Mesodermal cell (in vitro differentiated cells): ENCODE results near the gene TBC1D16.

ENCODE experiments used
- H3K27ac ChIP-seq: 2 replicates; pipeline ENCODE4 v1.7.0; 2013; ENCODE audit warnings: mild to moderate bottlenecking, low read depth, low read length, moderate library complexity; ENCODE audit not compliant: severe bottlenecking
- H3K36me3 ChIP-seq: 2 replicates; pipeline ENCODE4 v1.7.1; 2013; ENCODE audit warnings: mild to moderate bottlenecking, low read length, moderate library complexity; ENCODE audit not compliant: control insufficient read depth, insufficient read depth
- H3K4me1 ChIP-seq: one replicate; pipeline ENCODE4 v1.7.1; 2013; ENCODE audit warnings: mild to moderate bottlenecking, low read length; ENCODE audit not compliant: insufficient read depth, control insufficient read depth, poor library complexity, severe bottlenecking
- H3K4me3 ChIP-seq: 2 replicates; pipeline ENCODE4 v1.7.0; 2013; ENCODE audit warnings: low read length, control low read depth, mild to moderate bottlenecking; ENCODE audit not compliant: insufficient read depth, poor library complexity, severe bottlenecking; ENCODE audit errors: extremely low read depth
- H3K9me3 ChIP-seq: 2 replicates; pipeline ENCODE4 v1.7.1; 2013; ENCODE audit warnings: mild to moderate bottlenecking, low read length, moderate library complexity; ENCODE audit not compliant: control insufficient read depth
- WGBS, 2 experiments: methylation state at CpG; one replicate each; pipeline ENCODE4 v1.1.5; 2013; ENCODE audit warnings: missing lambda C conversion rate in 2 of 2; ENCODE audit not compliant: insufficient coverage in 2 of 2; 5-methylcytosine and 5-hydroxymethylcytosine counted together

The TBC1D16 gene

DNA sequence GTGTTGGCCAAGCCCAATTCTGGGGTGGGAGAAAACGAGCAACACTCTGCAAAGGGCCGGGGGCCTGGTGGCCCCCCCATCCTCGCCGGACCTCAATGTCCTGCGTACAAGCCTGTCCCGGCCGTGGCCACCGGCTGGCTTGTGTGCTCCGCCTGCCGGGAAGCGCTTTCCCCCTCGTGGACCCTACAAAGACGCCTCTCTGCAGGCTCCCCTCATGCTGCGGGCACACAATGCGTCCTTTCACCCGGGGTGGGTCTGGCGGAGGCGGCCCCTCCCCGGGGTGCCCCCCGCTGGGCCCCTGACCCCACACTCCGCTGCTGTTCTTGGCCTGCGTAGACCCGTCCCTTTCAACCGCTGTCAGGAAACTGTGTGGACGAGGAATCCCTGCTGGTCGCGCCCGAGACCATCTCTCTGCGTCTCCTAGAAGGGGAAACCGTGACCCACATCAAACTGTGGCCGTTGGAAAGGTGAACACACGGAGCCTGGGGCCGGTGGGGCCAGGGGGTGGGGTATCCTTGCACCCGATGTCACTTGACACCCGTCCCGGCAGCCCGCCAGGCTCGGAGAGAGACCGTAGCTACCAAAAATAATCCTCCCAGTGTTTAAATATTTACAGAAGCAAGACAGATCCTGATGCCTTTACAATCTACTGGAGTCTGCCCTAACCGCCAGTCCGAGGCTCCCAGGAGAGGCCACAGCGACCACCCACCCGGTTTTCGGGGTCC, 43.6 kb downstream of the TBC1D16 start:
- H3K27ac ChIP-seq = peak overlapping the region; percentile 59
- H3K4me3 ChIP-seq = peak overlapping the region; percentile 16
- peaks cover 32% of the 10 kb centered on the region for H3K4me1 ChIP-seq
- WGBS, 2 experiments = 27 to 30% methylated on average over 43 to 44 of the region's 44 CpGs
- H3K9me3 ChIP-seq = no peaks in the 10 kb centered on the region
- H3K36me3 ChIP-seq = peaks cover 4% of the 10 kb centered on the region

DNA sequence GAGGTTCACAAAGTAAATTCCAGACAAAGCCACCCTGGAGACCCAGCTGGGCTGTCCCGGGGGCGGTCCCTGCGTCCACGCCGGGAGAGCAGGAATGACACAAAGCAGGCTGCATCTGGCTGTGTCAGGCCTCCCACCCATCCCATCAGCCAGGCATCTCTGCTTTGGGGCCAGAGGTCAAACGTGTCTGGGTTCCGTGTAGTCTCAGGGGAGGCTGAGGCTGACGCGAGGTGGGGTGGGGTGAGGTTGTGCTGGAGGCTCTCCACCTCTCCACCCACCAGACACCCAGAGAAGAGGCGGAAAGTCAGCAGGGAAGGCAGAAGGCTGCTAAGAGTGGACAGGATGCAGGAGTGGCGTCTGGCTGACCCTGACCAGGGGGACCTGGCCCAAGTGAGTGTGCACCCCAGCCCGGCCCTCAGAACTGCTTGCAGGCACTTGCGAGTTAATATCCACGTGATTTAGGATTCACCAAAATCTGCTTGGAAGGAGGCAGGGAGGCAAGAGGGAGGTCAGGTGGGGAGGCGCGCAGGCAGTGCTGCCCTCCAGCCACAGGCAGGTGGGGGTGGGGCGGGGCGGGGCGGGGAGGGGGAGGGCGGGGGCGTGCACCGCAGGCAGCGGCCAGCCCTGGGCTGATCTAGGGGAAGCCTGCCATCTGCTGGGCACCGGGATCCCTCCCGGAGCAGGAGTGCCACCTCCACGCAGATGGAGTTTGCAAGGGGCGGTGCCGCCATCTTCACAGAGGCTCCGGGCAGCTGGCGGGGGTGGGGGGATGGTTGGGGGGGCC, 44.3 kb downstream of the TBC1D16 start:
- peak overlapping the region; percentile 16 for H3K4me3 ChIP-seq
- H3K4me1 ChIP-seq = peaks cover 32% of the 10 kb centered on the region
- peak overlapping the region; percentile 41 for H3K27ac ChIP-seq
- peaks cover 4% of the 10 kb centered on the region for H3K36me3 ChIP-seq
- WGBS, 2 experiments = 49 to 79% methylated on average over 7 to 12 of the region's 30 CpGs
- H3K9me3 ChIP-seq = no peaks in the 10 kb centered on the region

DNA sequence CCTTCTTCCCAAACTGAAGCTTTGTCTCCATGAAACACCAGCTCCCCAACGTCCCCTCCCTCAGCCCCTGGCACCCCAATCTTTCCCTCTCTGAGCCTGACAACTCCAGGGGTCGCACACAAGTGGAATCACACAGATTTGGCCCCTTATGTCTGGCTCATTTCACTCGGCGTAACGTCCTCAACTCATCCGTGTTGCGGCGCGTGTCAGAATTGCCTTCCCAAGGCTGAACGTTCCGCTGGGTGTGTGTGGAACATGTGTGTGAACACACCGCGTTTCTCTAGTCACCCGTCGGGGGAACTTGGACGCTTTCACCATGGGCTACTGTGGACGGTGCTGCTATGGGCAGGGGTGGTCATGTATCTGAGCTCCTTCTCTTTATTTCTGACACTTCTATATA, 45.0 kb downstream of the TBC1D16 start:
- peak overlapping the region; percentile 41 for H3K27ac ChIP-seq
- H3K4me3 ChIP-seq = no peak overlapping the region
- WGBS, 2 experiments = 97% methylated on average over 15 to 16 of the region's 17 CpGs
- H3K4me1 ChIP-seq = peaks cover 32% of the 10 kb centered on the region
- peaks cover 5% of the 10 kb centered on the region for H3K36me3 ChIP-seq
- H3K9me3 ChIP-seq = no peaks in the 10 kb centered on the region

DNA sequence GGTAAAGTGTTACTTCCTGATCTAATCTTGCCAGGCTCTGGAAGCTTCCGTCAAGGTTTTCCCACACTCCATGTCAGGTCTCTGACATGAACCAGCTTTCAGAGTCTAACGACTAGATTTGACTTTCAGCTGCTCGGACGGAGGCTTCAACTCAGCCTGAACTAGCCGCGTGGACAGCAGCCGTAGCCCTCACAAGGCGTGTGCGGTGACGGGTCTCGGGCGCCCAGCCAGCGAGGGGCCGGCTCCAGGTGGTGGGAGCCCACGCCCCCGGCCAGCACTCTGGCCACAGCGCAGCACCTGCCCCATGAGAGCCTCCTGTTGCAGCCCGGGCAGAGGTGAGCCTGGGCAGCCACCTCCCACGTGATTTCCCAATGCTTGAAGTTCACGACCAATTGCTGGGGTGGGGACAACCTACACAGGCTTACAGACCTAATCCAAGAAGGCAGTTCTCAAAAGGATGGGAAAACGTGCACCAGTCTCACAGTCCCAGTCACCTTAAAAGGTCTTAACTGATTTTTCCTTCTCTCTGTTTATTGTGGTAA, 45.5 kb downstream of the TBC1D16 start:
- 92 to 94% methylated on average over 19 to 20 of the region's 21 CpGs for WGBS, 2 experiments
- Histone ChIP-seq H3K9me3 (no peaks in the 10 kb centered on the region), H3K4me3 (no peak overlapping the region), H3K27ac (no peak overlapping the region), H3K36me3 (peaks cover 4% of the 10 kb centered on the region), H3K4me1 (peaks cover 32% of the 10 kb centered on the region)

DNA sequence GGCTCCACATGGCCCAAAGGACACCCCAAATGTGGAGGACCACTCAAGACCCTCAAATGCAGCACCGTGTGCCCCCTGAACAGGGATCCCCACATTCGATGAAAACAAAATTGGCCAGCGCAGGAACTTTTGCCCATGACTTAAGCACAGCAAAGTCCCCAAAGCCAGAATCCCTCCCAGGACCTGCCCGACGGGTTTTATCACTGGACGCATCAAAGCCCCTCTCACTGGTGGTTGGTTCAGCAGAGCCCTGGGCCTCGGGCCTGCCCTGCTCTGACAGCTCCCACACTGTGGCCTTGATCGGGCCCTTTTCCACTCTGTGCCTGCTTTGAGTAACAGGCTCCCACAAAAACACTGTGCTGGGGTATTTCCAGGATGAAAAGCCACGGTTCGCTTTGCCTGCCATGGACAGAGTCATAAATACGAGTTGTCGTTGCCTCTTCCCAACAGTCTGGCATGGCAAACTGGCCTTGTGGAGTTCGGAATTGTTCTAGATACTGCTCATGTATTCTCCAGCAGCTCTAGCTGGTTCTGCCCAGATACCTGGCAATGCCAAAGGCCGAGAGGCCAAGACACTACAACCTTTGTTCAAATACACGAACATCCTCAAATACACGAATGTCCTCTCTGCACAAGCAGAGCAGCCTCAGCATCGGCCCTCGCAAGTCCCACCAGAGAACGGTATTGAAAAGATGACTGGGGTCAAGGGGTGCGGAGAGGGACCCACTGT, 46.4 kb downstream of the TBC1D16 start:
- Histone ChIP-seq H3K9me3 (no peaks in the 10 kb centered on the region), H3K27ac (no peak overlapping the region), H3K4me1 (peaks cover 31% of the 10 kb centered on the region), H3K4me3 (no peak overlapping the region), H3K36me3 (peaks cover 4% of the 10 kb centered on the region)
- 91 to 92% methylated on average over 18 to 19 of the region's 20 CpGs for WGBS, 2 experiments

DNA sequence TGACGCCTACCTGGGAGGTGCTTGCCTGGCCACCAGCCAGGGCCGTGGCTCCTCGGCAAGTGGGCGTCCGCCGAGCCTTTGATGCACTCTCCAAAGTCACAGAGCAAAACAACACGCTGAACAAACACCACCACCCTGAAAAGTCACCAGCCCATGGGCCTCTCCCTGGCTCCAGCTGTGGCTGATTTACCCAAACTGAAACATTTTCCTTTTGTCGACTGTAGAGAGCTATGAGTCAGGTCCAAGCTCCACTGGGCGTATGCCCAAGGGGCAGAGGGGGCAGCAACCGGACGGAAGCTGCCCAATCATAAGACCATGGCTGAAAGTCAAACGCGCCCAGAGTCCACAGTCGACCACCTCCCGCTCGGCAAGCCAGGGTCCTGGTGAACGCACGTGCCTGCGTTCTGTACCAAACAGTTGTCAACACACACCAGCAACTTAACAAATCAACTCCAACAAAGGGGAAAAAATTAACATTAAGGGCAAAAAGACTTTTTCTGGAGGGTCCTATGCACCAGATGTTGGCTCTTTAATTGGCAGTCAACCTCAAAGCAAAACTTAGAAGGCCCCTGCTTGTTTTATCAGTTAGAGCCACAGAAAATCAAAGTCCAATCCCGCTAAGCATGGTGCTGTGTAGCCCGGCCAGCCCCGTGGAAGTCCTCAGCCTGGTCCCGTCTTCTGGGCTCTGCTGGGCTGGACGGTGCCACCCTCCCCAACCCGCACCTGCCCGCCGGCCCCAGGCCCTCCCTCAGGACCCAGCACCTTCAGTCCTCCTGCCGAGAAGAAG, 47.3 kb downstream of the TBC1D16 start:
- Histone ChIP-seq H3K9me3 (no peaks in the 10 kb centered on the region), H3K36me3 (peaks cover 4% of the 10 kb centered on the region), H3K4me1 (peaks cover 23% of the 10 kb centered on the region), H3K27ac (no peak overlapping the region), H3K4me3 (no peak overlapping the region)
- WGBS, 2 experiments = 85 to 89% methylated on average over 22 to 24 of the region's 28 CpGs

DNA sequence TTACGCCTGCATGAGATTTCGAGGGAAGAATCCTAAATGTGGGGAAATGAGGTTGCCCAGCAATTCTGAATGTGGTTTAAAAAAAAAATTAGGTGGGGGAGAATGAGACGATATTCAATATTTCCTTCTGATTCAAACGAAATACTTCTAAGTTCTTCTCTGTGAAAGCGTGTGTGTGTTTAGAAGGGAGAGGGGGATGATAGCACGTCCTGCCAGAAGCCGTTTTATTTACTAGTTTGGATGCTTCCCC, 47.8 kb downstream of the TBC1D16 start:
- WGBS, 2 experiments = 79 to 84% methylated on average over 3 to 4 of the region's 7 CpGs
- H3K4me1 ChIP-seq = peaks cover 18% of the 10 kb centered on the region
- H3K4me3 ChIP-seq = no peak overlapping the region
- H3K9me3 ChIP-seq = no peaks in the 10 kb centered on the region
- no peak overlapping the region for H3K27ac ChIP-seq
- H3K36me3 ChIP-seq = peaks cover 4% of the 10 kb centered on the region

DNA sequence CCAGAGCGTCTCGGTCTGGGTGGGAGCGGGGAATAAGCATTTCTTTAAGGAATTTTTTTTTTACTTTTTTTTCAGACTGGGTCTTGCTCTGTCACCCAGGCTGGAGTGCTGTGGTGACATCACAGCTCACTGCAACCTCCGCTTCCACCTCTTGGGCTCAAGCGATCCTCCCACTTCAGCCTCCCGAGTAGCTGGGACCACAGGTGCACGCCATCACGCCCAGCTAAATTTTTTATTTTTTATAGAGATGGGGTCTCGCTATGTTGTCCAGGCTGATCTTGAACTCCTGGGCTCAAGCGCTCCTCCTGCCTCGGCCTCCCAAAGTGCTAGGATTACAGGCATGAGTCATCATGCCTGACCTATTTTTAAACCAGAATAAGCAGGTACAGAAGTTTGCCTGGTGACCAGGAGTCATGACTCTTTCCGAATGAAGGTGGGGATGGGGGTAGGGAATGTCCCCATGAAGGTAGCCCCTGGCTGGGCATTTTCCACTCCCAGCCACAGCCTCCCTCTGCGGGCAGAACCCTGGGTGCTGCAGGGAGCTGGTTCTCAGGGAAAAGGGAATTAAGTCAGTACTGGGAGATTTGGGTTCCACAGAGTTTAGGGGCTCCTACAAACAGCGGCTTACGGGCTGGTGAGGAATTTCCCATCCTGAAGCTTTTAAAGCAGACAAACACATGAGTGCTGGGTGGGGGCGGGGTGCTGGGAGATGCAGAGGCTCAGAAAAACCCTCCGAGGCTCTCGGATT, 48.3 kb downstream of the TBC1D16 start:
- Histone ChIP-seq H3K9me3 (no peaks in the 10 kb centered on the region), H3K27ac (no peak overlapping the region), H3K4me1 (peaks cover 17% of the 10 kb centered on the region), H3K36me3 (peaks cover 4% of the 10 kb centered on the region), H3K4me3 (no peak overlapping the region)
- WGBS, 2 experiments = 93 to 94% methylated on average over 14 to 17 of the region's 18 CpGs

DNA sequence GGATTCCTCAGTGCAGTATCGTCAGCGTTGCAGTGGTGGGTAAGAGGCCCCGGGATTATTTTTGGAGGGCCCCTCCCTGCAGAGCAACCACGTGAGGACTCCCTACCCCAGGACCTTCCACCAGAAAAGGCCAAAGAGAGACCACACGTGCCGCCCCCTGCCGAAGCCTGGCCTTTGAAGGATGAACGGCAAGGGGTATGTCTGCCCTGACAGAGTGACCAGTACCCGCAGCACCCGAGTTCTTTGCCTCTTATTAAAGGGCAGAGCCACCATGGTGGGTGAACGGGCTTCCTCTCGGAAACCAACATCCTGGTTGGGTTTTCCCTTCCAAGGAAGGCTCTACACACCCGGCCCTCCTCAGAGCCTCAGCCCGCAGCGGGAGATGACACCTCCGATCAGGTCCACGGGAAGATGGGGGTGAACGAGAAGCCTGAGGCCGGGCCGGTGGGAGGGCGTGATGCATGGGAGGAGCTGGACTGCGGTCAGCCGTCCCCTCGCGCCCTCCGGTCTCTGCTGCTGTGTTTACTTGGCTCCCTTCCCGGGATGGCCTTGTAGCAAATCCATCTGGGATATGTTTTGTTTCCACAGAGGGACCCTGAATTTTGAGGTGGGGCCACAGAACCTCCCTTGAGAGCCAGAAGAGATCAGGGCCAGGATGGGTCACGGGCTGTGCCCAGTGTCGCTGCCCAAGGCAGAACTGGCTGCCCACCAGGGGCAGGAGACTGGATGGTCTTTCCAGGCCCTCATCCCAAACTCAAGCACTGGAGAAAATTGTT, 49.1 kb downstream of the TBC1D16 start:
- Histone ChIP-seq H3K36me3 (peaks cover 4% of the 10 kb centered on the region), H3K27ac (no peak overlapping the region), H3K4me1 (peaks cover 12% of the 10 kb centered on the region), H3K9me3 (no peaks in the 10 kb centered on the region), H3K4me3 (no peak overlapping the region)
- 93 to 94% methylated on average over 28 to 29 of the region's 29 CpGs for WGBS, 2 experiments
